Mesothelial cell of epicardium (in vitro differentiated cells): ENCODE measurements around the gene PRDX1. TPM values are rescaled to one million over a fixed set of nuclear protein-coding genes. Genes with fewer than 3 reads are reported as not detected.

ENCODE experiments used
- DNase-seq, 2 experiments: peaks; one replicate each; pipeline ENCODE4 v3.0.0; 2021; ENCODE audit warnings: low spot score in 2 of 2; ENCODE audit not compliant: unreplicated experiment in 2 of 2
- H3K27ac Mint-ChIP-seq: 2 replicates; pipeline ENCODE4 v1.8.0; 2021; ENCODE audit warnings: mixed read lengths
- H3K27me3 Mint-ChIP-seq: 2 replicates; pipeline ENCODE4 v1.8.0; 2021; ENCODE audit warnings: low read depth, mixed read lengths
- H3K36me3 Mint-ChIP-seq: 2 replicates; pipeline ENCODE4 v1.8.0; 2021; ENCODE audit warnings: mixed read lengths
- H3K4me1 Mint-ChIP-seq: 2 replicates; pipeline ENCODE4 v1.8.0; 2021; ENCODE audit warnings: mixed read lengths
- H3K4me3 Mint-ChIP-seq: 2 replicates; pipeline ENCODE4 v1.8.0; 2021; ENCODE audit warnings: mild to moderate bottlenecking, moderate library complexity, mixed read lengths
- H3K9me3 Mint-ChIP-seq: 2 replicates; pipeline ENCODE4 v1.8.0; 2021; ENCODE audit warnings: mixed read lengths
- total RNA-seq: library from RNA; stranded (reverse); gene quantifications from 3 replicates; pipeline ENCODE4 v1.2.1, GENCODE V29; 2021
- TF ChIP-seq, protein P1 (sequence below): fragments of 200-600 bp; sonication (generic); IDR thresholded peaks from one replicate; pipeline ENCODE4 v1.5.0; 2021; ENCODE audit warnings: antibody characterized with exemption; ENCODE audit not compliant: unreplicated experiment

Gene PRDX1
- total RNA-seq, 1 donor from 2014 or later = 154 TPM

DNA sequence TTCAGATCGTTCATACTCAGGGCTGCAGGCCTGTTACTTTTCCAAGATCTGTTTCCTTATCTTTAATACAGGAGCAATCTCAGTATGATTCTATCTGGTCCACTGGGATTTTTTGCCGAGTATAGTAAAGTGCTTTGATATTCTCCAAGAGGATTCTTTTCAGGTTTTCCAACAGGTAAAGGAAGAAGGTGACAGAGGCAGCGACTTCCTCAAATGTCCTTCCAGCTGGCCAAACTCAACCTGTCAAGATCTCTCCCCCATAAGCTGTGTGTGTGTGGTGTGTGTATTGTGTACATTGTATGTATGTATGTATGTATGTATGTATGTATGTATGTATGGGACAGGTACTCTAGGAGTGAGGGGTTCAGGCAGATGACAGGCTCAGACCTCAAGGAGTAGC, 30.0 kb upstream of the PRDX1 start:
- DNase-seq = no peak
- H3K4me1 Mint-ChIP-seq = peaks cover 21% of the 10 kb centered on the region
- peaks cover 4% of the 10 kb centered on the region for H3K36me3 Mint-ChIP-seq
- H3K27ac Mint-ChIP-seq = no peak overlapping the region
- no peaks in the 10 kb centered on the region for H3K9me3 Mint-ChIP-seq
- H3K4me3 Mint-ChIP-seq = peak overlapping the region; percentile 94
- TF ChIP-seq, protein P1, sequence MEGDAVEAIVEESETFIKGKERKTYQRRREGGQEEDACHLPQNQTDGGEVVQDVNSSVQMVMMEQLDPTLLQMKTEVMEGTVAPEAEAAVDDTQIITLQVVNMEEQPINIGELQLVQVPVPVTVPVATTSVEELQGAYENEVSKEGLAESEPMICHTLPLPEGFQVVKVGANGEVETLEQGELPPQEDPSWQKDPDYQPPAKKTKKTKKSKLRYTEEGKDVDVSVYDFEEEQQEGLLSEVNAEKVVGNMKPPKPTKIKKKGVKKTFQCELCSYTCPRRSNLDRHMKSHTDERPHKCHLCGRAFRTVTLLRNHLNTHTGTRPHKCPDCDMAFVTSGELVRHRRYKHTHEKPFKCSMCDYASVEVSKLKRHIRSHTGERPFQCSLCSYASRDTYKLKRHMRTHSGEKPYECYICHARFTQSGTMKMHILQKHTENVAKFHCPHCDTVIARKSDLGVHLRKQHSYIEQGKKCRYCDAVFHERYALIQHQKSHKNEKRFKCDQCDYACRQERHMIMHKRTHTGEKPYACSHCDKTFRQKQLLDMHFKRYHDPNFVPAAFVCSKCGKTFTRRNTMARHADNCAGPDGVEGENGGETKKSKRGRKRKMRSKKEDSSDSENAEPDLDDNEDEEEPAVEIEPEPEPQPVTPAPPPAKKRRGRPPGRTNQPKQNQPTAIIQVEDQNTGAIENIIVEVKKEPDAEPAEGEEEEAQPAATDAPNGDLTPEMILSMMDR = no peak
- H3K27me3 Mint-ChIP-seq = peaks cover 6% of the 10 kb centered on the region

DNA sequence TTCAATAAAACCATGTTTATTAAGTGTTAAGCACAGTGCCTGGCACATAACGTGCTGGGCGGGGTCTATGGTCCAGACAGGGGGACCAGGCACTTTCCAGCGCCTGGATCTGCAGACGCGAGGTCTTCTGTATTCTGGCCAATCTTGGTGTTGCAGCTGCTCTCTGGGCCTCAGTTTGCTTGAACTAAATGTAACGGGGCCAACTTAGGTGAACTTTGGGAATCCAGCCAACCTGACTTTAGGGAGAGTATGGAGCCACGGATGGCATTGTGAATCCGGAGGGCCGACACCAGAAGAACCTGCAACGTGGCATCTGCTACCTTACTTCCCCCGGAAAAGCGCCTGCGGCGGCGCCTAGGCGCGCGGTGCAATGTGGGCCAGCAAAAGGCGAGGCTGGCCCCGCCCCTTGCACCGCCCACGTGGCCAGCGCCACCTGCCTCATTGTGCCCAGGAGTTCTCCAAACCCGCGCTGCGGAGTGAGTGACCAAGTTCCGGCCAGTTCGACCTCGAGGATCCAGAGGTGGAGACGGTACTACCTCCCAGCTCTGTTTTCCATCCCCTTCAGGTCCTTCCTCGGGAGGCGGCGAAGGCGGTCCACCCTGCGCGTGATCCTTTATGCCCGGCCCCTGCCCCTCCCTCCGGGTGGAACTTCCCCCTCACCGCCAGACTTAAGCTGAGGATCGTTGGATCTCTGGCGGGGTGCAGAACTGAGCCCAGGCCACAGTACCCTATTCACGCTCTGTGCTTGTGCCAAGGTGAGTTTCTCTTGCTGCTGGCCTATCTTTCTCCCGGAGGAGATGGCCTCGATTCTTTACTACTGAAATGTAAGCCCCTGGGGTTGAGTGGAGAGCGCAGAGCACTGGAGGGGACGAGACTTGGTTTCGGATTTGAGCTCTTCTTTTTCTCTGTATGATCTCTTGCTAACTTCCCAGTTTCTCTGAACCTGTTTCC, 29.0 kb upstream of the PRDX1 start, which contains the start of gene AKR1A1:
Gene AKR1A1 (plus strand): TSS at position 426 of the 951 bp plus-strand sequence. CDS start 10,969 bp downstream, outside the sequence.
- Mint-ChIP-seq H3K36me3 (peaks cover 4% of the 10 kb centered on the region), H3K27me3 (peaks cover 16% of the 10 kb centered on the region), H3K4me3 (peak within 1 kb of the TSS; percentile 94), H3K4me1 (peaks cover 21% of the 10 kb centered on the region), H3K27ac (peak within 1 kb of the TSS; percentile 89), H3K9me3 (no peaks in the 10 kb centered on the region)
- TF ChIP-seq, protein P1 = no peak
- peak; percentile 66 to 81 for DNase-seq

DNA sequence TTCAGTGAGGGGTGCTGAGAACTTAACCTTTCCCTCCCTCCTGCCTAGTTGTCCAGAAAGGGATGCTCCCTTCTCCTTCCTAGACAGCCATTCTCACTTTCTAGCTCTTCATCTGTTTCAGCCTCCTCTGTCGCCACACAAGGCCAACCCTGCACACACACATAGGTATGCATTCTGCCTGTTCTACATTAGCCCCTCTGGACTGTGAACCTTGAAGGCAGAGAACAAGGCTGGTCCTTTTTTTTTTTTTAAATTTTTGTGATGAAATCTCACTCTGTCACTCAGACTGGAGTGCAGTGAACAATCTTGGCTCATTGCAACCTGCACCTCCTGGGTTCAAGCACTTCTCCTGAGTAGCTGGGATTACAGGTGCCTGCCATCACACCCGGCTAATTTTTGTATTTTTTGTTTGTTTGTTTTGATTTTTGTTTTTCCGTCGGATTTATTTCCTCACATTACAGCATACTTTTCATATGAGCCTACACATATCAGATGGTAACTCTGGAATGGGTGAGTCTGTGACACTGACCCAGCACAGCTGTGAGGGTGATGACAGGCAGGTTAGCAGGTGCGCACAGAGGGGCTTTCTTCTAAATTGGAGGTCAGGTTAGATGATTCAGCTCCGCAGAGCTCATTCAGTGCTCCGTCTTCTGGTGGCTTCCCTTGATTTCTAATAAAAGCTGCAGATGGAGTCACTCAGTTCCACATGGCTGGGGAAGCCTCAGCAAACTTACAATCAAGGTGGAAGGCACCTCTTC, 24.0 kb upstream of the PRDX1 start:
- no peaks in the 10 kb centered on the region for H3K36me3 Mint-ChIP-seq
- no peak overlapping the region for H3K4me3 Mint-ChIP-seq
- H3K27ac Mint-ChIP-seq = no peak overlapping the region
- H3K27me3 Mint-ChIP-seq = peaks cover 56% of the 10 kb centered on the region
- no peak for DNase-seq
- TF ChIP-seq, protein P1 = no peak
- H3K4me1 Mint-ChIP-seq = peaks cover 4% of the 10 kb centered on the region
- H3K9me3 Mint-ChIP-seq = no peaks in the 10 kb centered on the region

DNA sequence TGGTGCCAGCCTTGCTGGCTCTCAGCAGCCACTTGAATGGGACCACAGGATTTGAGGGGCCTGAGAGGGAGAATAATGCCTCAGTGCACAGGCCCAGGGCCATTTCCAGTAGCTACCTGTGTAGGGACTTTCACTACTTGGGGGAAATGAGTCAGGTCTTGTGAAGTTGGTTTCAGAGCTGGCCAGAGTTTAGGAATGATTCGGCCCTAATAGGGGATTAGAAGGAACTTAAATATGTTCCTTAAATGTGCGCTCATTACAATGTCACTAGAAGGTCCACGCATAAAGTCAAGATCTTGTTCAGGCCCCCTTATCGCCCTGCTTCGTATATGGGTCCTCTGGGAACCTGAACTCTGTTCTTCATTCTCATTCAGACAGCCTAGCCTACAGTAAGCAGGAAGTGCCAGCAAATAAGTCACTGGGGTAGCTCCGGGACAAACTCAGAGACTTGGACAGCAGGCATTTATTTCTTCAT, 23.4 kb upstream of the PRDX1 start:
- H3K9me3 Mint-ChIP-seq = no peaks in the 10 kb centered on the region
- H3K27me3 Mint-ChIP-seq = peaks cover 63% of the 10 kb centered on the region
- H3K36me3 Mint-ChIP-seq = no peaks in the 10 kb centered on the region
- H3K4me3 Mint-ChIP-seq = no peak overlapping the region
- H3K4me1 Mint-ChIP-seq = no peaks in the 10 kb centered on the region
- DNase-seq = no peak
- H3K27ac Mint-ChIP-seq = no peak overlapping the region
- TF ChIP-seq, protein P1 = no peak

DNA sequence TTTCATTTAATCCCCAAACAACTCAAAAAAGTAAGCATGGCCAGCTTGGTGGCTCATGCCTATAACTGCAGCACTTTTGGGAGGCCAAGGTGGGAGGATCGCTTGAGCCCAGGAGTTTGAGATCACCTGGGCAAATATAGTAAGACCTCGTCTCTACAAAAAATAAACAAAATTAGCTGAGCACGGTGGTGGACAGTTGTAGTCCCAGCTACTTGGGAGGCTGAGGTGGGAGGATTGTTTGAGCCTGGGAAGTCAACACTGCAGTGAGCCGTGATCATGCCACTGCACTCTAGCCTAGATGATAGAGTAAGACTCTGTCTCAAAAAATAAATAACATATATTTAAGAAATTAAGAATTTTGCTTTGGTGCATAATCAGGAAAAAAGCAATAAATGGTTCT, 22.8 kb upstream of the PRDX1 start:
- Mint-ChIP-seq H3K4me1 (no peaks in the 10 kb centered on the region), H3K9me3 (no peaks in the 10 kb centered on the region), H3K36me3 (no peaks in the 10 kb centered on the region), H3K27me3 (peaks cover 68% of the 10 kb centered on the region), H3K4me3 (no peak overlapping the region), H3K27ac (no peak overlapping the region)
- no peak for DNase-seq
- TF ChIP-seq, protein P1 = no peak
